Natural killer cell (primary cell): ENCODE results near the gene ASTN2. TPM values are rescaled to one million over a fixed set of nuclear protein-coding genes. Genes with fewer than 3 reads are reported as not detected.

ENCODE experiments used
- ATAC-seq, 3 donors: fragments of 150-1000 bp in 2 of 3; fragments of 200-7000 bp in 1 of 3; cut with Tn5 transposase; 1 replicate in 1 of 3; 2 replicates in 2 of 3; pipeline ENCODE4 v1.10.0; 2021; ENCODE audit warnings: mild to moderate bottlenecking in 2 of 3, moderate library complexity in 2 of 3
- DNase-seq, 2 donors: peaks; one replicate each; pipeline versions ENCODE4 v3.0.0 to v3.0.0-alpha.2; 2013 to 2021; ENCODE audit warnings: mixed read lengths in 1 of 2
- H3K27ac ChIP-seq: one replicate; pipeline ENCODE4 v1.5.1; 2013; ENCODE audit warnings: mild to moderate bottlenecking, low read length
- H3K27me3 ChIP-seq: one replicate; pipeline ENCODE4 v1.6.1; 2013; ENCODE audit warnings: low read length; ENCODE audit not compliant: control insufficient read depth, insufficient read depth
- H3K36me3 ChIP-seq: one replicate; pipeline ENCODE4 v1.6.1; 2013; ENCODE audit warnings: low read length; ENCODE audit not compliant: control insufficient read depth, insufficient read depth
- H3K4me1 ChIP-seq: one replicate; pipeline ENCODE4 v1.6.1; 2013; ENCODE audit warnings: low read length; ENCODE audit not compliant: control insufficient read depth, insufficient read depth
- H3K4me3 ChIP-seq: one replicate; pipeline ENCODE4 v1.5.1; 2013; ENCODE audit warnings: low read length
- H3K9me3 ChIP-seq: one replicate; pipeline ENCODE4 v1.6.1; 2013; ENCODE audit warnings: low read length; ENCODE audit not compliant: control insufficient read depth, insufficient read depth
- H3K27ac Mint-ChIP-seq, 2 donors: one replicate each; pipeline ENCODE4 v1.8.0; 2022; ENCODE audit warnings: mild to moderate bottlenecking in 2 of 2, mixed read lengths in 2 of 2, moderate library complexity in 1 of 2
- H3K27me3 Mint-ChIP-seq, 2 donors: one replicate each; pipeline ENCODE4 v1.8.0; 2022; ENCODE audit warnings: low read depth in 2 of 2, mixed read lengths in 2 of 2
- H3K36me3 Mint-ChIP-seq: one replicate; pipeline ENCODE4 v1.8.0; 2022; ENCODE audit warnings: mixed read lengths
- H3K4me1 Mint-ChIP-seq, 2 donors: one replicate each; pipeline ENCODE4 v1.8.0; 2022; ENCODE audit warnings: mixed read lengths in 2 of 2
- H3K4me3 Mint-ChIP-seq: one replicate; pipeline ENCODE4 v1.8.0; 2022; ENCODE audit warnings: mild to moderate bottlenecking, moderate library complexity, mixed read lengths
- H3K9me3 Mint-ChIP-seq, 2 donors: one replicate each; pipeline ENCODE4 v1.8.0; 2022; ENCODE audit warnings: mixed read lengths in 2 of 2
- WGBS: methylation state at CpG from one replicate; pipeline ENCODE4 v1.1.7; 2013; ENCODE audit warnings: missing lambda C conversion rate; ENCODE audit not compliant: insufficient coverage; 5-methylcytosine and 5-hydroxymethylcytosine counted together
- intact Hi-C: fragments of 100-400 bp; cut with micrococcal nuclease; formaldehyde crosslinking; loops from one replicate; pipeline ENCODE4 v1.14.2; 2022
- total RNA-seq, 4 donors: library from RNA; stranded (reverse); fragments of 120-200 nt in 1 of 4; gene quantifications; one replicate each; pipeline versions ENCODE4 v1.2.3 to v1.2.4, GENCODE V29; 2013 to 2022
- TF ChIP-seq, protein P1 (sequence below): fragments of 200-600 bp; IDR thresholded peaks from one replicate; pipeline ENCODE4 v1.8.0; 2022; ENCODE audit warnings: antibody characterized with exemption

The ASTN2 gene
- total RNA-seq, 3 donors from 2014 or later (not counting 1 experiment from before 2014, with no cell fraction given), result 3.0 to 3.5 (median 3.2) TPM

GRCh38 chr9:117063721-117064471, 351.0 kb downstream of the ASTN2 start:
- TF ChIP-seq, protein P1, sequence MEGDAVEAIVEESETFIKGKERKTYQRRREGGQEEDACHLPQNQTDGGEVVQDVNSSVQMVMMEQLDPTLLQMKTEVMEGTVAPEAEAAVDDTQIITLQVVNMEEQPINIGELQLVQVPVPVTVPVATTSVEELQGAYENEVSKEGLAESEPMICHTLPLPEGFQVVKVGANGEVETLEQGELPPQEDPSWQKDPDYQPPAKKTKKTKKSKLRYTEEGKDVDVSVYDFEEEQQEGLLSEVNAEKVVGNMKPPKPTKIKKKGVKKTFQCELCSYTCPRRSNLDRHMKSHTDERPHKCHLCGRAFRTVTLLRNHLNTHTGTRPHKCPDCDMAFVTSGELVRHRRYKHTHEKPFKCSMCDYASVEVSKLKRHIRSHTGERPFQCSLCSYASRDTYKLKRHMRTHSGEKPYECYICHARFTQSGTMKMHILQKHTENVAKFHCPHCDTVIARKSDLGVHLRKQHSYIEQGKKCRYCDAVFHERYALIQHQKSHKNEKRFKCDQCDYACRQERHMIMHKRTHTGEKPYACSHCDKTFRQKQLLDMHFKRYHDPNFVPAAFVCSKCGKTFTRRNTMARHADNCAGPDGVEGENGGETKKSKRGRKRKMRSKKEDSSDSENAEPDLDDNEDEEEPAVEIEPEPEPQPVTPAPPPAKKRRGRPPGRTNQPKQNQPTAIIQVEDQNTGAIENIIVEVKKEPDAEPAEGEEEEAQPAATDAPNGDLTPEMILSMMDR, result no peak
- Histone ChIP-seq H3K36me3 (no peaks in the 10 kb centered on the region), H3K27me3 (no peaks in the 10 kb centered on the region), H3K27ac (no peak overlapping the region), H3K4me1 (no peaks in the 10 kb centered on the region), H3K4me3 (no peak overlapping the region), H3K9me3 (no peaks in the 10 kb centered on the region)
- no peak overlapping the region for H3K27ac Mint-ChIP-seq
- no peaks in the 10 kb centered on the region for H3K36me3 Mint-ChIP-seq
- H3K9me3 Mint-ChIP-seq, result peaks cover 3 to 7% of the 10 kb centered on the region in 2 donors
- no peak for DNase-seq
- H3K27me3 Mint-ChIP-seq, result no peaks in the 10 kb centered on the region
- H3K4me1 Mint-ChIP-seq, result no peaks in the 10 kb centered on the region
- intact Hi-C loops, result no loop called here
- no peak for ATAC-seq
- WGBS, result 93% methylated on average over 10 of the region's 10 CpGs
- H3K4me3 Mint-ChIP-seq, result no peak overlapping the region

DNA sequence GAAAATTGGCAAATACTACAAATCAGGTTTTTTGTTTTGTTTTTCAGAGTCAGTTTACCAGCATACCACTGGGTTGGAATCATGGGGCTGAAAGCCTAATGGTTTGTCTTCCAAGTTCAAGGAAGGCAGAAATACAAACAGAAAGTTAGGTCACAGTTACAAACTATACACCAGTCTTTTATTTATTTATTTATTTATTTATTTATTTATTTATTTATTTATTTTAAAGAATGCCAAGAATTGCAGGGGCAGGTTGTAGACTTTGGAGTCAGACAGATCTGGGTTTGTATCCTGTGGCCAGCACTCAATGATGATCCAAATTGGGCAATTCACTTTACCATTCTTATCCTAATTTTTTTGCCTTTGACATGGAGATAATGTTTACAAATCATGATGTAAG, 353.9 kb downstream of the ASTN2 start:
- H3K36me3 Mint-ChIP-seq, result no peaks in the 10 kb centered on the region
- DNase-seq, result no peak
- TF ChIP-seq, protein P1, result no peak
- intact Hi-C loops, result no loop called here
- no peaks in the 10 kb centered on the region for H3K27me3 Mint-ChIP-seq
- Histone ChIP-seq H3K4me1 (no peaks in the 10 kb centered on the region), H3K4me3 (no peak overlapping the region), H3K9me3 (no peaks in the 10 kb centered on the region), H3K36me3 (no peaks in the 10 kb centered on the region), H3K27ac (no peak overlapping the region), H3K27me3 (no peaks in the 10 kb centered on the region)
- H3K4me1 Mint-ChIP-seq, result no peaks in the 10 kb centered on the region
- no peak overlapping the region for H3K27ac Mint-ChIP-seq
- H3K9me3 Mint-ChIP-seq, result peaks cover 3 to 10% of the 10 kb centered on the region in 2 donors
- H3K4me3 Mint-ChIP-seq, result no peak overlapping the region
- no peak for ATAC-seq

GRCh38 chr9:117050007-117050406, 364.9 kb downstream of the ASTN2 start:
- Histone ChIP-seq H3K4me3 (no peak overlapping the region), H3K27ac (no peak overlapping the region), H3K9me3 (no peaks in the 10 kb centered on the region), H3K36me3 (no peaks in the 10 kb centered on the region), H3K4me1 (no peaks in the 10 kb centered on the region), H3K27me3 (no peaks in the 10 kb centered on the region)
- intact Hi-C loops, result no loop called here
- Mint-ChIP-seq H3K4me3 (no peak overlapping the region), H3K9me3 (peaks cover 0 to 4% of the 10 kb centered on the region in 2 donors), H3K27ac (no peak overlapping the region), H3K4me1 (no peaks in the 10 kb centered on the region), H3K27me3 (no peaks in the 10 kb centered on the region), H3K36me3 (no peaks in the 10 kb centered on the region)
- 88% methylated on average over 3 of the region's 3 CpGs for WGBS
- TF ChIP-seq, protein P1, result no peak
- DNase-seq, result no peak
- no peak for ATAC-seq
